Prostate gland (tissue), 2 donors: Measurements from ENCODE around the gene ARHGAP21.

ENCODE experiments used
- CTCF ChIP-seq, 4 experiments: fragments of 200-600 bp in 2 of 4; fragments of 450-650 bp in 2 of 4; sonication (generic) in 2 of 4; IDR thresholded peaks; 1 replicate in 3 of 4; 2 replicates in 1 of 4; pipeline ENCODE4 v1.5.1; 2016 to 2019; ENCODE audit warnings: antibody characterized with exemption in 4 of 4, mild to moderate bottlenecking in 2 of 4, moderate library complexity in 2 of 4
- POLR2A ChIP-seq: fragments of 450-650 bp; IDR thresholded peaks from one replicate; pipeline ENCODE4 v1.6.1; 2016; ENCODE audit warnings: antibody characterized with exemption, mild to moderate bottlenecking
- POLR2AphosphoS5 ChIP-seq: sonication (generic); formaldehyde crosslinking; IDR thresholded peaks from one replicate; pipeline ENCODE4 v1.6.1; 2017; ENCODE audit warnings: antibody characterized with exemption

- no peak for TF ChIP-seq POLR2AphosphoS5
- no peak for TF ChIP-seq CTCF (IDR thresholded peaks at IDR 0.05)
- no peak for TF ChIP-seq POLR2A
Measured at GRCh38 chr10:24551161-24551560, 172.5 kb downstream of the ARHGAP21 start.
